22Rv1 (cell line): ENCODE results near the gene ANKH.

ENCODE experiments used
- H3K27ac ChIP-seq: fragments of 450-650 bp; 2 replicates; pipeline ENCODE4 v1.5.1; 2017
- CTCF ChIP-seq: fragments of 450-650 bp; IDR thresholded peaks from 2 replicates; pipeline ENCODE4 v1.5.1; 2017; ENCODE audit warnings: mild to moderate bottlenecking
- ZFX ChIP-seq: fragments of 450-650 bp; IDR thresholded peaks from 2 replicates; pipeline ENCODE4 v1.6.1; 2017; ENCODE audit warnings: antibody characterized with exemption, borderline replicate concordance

ANKH gene

GRCh38 chr5:14854799-14855198 lies 16.8 kb downstream of the ANKH start:
- no peak overlapping the region for H3K27ac ChIP-seq
- TF ChIP-seq ZFX (no peak), CTCF (no peak)

- no peak overlapping the region for H3K27ac ChIP-seq
- no peak for TF ChIP-seq ZFX
- TF ChIP-seq CTCF, result no peak
Measured at GRCh38 chr5:14853685-14854084, 17.9 kb downstream of the ANKH start.

GRCh38 chr5:14852779-14853178 lies 18.8 kb downstream of the ANKH start:
- H3K27ac ChIP-seq, result no peak overlapping the region
- no peak for TF ChIP-seq CTCF
- TF ChIP-seq ZFX, result no peak

GRCh38 chr5:14851999-14852526 lies 19.5 kb downstream of the ANKH start:
- TF ChIP-seq CTCF, result no peak
- no peak for TF ChIP-seq ZFX
- no peak overlapping the region for H3K27ac ChIP-seq

- TF ChIP-seq ZFX, result no peak
- TF ChIP-seq CTCF, result no peak
- no peak overlapping the region for H3K27ac ChIP-seq
Measured at GRCh38 chr5:14851597-14851996, 20.0 kb downstream of the ANKH start.

- TF ChIP-seq ZFX, result no peak
- TF ChIP-seq CTCF, result no peak
- H3K27ac ChIP-seq, result no peak overlapping the region
Measured at GRCh38 chr5:14851050-14851419, 20.5 kb downstream of the ANKH start.

- H3K27ac ChIP-seq, result no peak overlapping the region
- TF ChIP-seq CTCF (no peak), ZFX (no peak)
Measured at GRCh38 chr5:14850419-14851049, 21.0 kb downstream of the ANKH start.
